MG63 (cell line): ENCODE measurements around the gene IL17RB. TPM values are rescaled to one million over a fixed set of nuclear protein-coding genes. Genes with fewer than 3 reads are reported as not detected.

ENCODE experiments used
- DNase-seq: peaks from one replicate; pipeline ENCODE4 v3.0.0-alpha.2; 2020
- H3K27me3 ChIP-seq: fragments of 250-450 bp; sonication (Bioruptor Pico); 2 replicates; pipeline ENCODE4 v1.5.1; 2020; ENCODE audit warnings: mild to moderate bottlenecking, moderate library complexity
- H3K36me3 ChIP-seq: fragments of 250-450 bp; sonication (Bioruptor Pico); 2 replicates; pipeline ENCODE4 v1.5.1; 2020; ENCODE audit warnings: mild to moderate bottlenecking, moderate library complexity
- H3K4me3 ChIP-seq: fragments of 250-450 bp; sonication (Bioruptor Pico); 2 replicates; pipeline ENCODE4 v1.5.1; 2020; ENCODE audit warnings: mild to moderate bottlenecking, moderate library complexity
- H3K9me3 ChIP-seq: fragments of 250-450 bp; sonication (Bioruptor Pico); 2 replicates; pipeline ENCODE4 v1.5.1; 2020; ENCODE audit warnings: mild to moderate bottlenecking, moderate library complexity
- total RNA-seq: library from RNA; depleted of rRNA; stranded (reverse); fragments of >200 nt; shearing (Covaris generic); gene quantifications from 2 replicates; pipeline ENCODE4 v1.2.3, GENCODE V29; 2014; ENCODE audit warnings: low replicate concordance; rRNA removed

IL17RB gene, protein sequence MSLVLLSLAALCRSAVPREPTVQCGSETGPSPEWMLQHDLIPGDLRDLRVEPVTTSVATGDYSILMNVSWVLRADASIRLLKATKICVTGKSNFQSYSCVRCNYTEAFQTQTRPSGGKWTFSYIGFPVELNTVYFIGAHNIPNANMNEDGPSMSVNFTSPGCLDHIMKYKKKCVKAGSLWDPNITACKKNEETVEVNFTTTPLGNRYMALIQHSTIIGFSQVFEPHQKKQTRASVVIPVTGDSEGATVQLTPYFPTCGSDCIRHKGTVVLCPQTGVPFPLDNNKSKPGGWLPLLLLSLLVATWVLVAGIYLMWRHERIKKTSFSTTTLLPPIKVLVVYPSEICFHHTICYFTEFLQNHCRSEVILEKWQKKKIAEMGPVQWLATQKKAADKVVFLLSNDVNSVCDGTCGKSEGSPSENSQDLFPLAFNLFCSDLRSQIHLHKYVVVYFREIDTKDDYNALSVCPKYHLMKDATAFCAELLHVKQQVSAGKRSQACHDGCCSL
- total RNA-seq: 0.89 and 2.4 TPM in 2 replicates

DNA sequence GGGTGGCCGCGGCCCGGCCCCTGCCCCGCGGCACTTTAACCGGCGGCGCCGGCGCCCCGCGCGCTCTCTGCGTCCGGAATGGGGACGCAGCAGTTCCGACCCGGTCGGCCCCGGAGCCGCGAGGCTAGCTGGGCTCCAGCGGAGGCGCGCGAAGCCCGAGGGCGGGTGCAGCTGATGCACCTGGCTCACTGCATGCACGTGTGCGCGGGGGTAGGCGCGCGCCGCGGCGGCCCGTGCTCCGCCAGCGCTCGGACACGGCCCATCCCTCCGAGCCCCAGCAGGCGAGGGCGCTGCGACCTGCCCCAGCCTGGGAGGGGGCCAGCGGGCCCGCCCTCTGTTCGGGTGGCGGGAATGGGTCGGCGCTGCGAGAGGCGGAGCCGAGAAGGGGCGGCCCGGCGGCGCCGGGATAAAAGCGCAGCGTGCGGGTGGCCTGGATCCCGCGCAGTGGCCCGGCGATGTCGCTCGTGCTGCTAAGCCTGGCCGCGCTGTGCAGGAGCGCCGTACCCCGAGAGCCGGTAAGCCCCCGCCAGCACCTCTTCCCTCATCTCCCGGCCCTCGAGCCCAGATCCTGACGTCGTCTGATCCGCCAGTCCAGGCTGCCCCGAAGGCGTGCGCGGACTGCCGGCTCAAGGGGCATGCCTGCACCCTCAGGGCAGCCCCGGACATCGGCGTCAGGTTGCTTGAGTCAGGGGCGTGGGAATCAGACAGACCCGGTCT lies at the start of gene IL17RB, which contains the start of gene CHDH:
Gene IL17RB (plus strand): TSS at position 435 of the 717 bp plus-strand sequence. CDS start 21 bp downstream, at position 456.
Gene CHDH (minus strand): TSS at position 286 of the 717 bp plus-strand sequence. CDS start 22,411 bp downstream, outside the sequence.
- DNase-seq: peak; percentile 64
- peak within 1 kb of the TSS; percentile 53 for H3K4me3 ChIP-seq
- H3K36me3 ChIP-seq: no peaks in the 10 kb centered on the region
- H3K27me3 ChIP-seq: no peaks in the 10 kb centered on the region
- no peaks in the 10 kb centered on the region for H3K9me3 ChIP-seq

DNA sequence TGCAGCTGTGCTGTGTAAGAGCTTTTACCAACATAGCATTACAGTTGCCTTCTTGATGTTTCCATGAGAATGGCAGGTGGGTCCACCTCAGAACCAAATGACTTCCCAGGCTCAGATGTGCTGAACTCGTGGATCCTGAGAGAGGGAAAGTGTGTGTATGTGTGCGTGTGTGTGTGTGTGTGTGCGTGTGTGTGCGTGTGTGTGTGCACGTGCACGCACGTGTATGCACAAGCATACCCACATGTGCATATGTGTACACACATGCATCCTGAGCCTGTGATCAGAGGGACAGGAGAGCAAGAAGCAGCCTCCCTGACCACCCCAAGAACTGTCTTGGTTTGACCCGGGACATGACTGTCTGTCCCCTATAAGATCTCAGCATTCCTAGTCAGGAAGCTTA lies 48.2 kb upstream of the IL17RB start:
- Histone ChIP-seq H3K4me3 (no peak overlapping the region), H3K27me3 (no peaks in the 10 kb centered on the region), H3K36me3 (no peaks in the 10 kb centered on the region), H3K9me3 (no peaks in the 10 kb centered on the region)
- no peak for DNase-seq

DNA sequence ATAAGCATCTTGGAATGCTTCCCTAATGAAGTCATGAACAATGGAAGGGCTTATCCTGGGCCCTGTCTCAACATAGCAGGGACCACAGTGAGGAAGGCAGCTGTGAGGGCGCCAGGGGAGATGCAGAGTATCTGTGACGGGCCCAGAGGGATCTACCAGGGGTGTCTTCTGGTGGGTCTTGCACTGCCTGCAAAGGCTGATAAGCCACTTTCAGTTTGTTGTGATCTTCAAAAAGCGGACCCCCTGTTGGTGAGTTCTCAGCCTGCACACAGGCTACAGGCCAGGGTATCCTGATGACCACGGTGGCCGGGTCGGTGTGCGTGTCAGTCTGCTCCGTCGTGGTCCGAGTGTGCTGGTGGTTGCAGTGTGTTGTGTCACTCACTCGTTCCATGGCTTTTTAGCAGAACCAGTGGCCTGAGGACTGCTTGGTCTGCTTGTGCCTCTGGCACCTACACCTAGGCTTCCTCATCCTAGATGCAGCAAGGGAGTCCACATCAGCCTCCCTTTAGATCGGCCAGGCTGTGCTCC lies 47.0 kb upstream of the IL17RB start:
- H3K4me3 ChIP-seq: no peak overlapping the region
- no peaks in the 10 kb centered on the region for H3K9me3 ChIP-seq
- H3K36me3 ChIP-seq: no peaks in the 10 kb centered on the region
- DNase-seq: no peak
- no peaks in the 10 kb centered on the region for H3K27me3 ChIP-seq

DNA sequence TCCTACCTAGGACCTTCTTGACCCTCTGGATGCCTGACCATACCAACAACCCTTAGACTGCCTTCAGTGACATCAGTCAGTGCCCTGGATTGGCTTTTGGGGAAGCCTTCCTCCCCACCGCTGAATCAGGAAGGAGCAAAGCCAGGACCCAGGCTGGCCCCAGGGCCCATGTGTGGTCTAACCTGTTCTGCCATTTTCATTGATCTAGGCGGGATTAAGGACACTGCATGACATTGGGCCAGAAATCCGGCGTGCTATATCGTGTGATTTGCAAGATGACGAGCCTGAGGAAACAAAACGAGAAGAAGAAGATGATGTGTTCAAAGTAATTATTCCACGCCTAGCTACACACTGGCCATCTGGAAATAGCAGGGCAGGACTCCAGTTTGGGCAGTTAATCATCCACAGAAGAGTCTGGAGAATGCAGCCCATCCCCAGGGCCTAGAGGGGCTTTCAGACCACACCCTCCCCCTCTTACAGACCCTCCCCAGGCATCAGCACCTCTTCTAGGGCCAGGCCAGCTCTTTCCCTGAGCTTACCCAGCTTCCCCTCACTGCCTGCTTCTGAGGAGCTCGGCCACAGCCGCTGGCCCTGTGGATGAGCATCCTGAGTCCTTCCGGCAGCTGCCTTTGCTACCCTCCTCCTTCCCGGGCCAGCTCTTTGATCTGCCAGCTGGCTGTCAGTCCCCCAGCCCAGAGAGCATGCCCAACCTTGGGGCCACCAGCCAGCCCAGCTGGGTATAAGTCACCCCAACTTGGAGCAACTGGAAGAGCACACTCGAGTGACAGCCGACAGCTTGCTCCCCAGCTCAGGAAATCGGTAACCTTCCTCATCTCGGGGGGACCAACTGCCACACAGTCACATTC lies 46.1 kb upstream of the IL17RB start:
- H3K4me3 ChIP-seq: no peak overlapping the region
- H3K9me3 ChIP-seq: no peaks in the 10 kb centered on the region
- no peak for DNase-seq
- H3K27me3 ChIP-seq: no peaks in the 10 kb centered on the region
- no peaks in the 10 kb centered on the region for H3K36me3 ChIP-seq

DNA sequence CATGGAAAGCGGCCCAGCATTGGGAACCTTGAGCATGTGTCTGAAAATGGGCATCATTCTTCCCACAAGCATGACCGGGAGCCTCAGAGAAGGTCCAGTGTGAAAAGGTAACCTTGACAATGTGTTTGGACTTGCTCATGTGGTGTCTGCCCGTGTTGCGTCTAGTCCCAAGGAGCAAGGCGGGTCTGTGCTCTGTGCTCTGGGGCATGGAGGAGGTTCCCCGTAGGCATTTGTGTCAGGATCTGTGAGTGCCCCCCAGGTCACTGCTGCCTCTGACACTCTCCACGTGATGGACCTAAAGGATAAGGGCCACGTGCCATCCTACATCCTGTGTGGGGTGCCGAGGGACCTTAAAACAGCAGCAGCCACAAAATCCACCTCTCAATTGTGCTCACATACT lies 45.0 kb upstream of the IL17RB start:
- no peak for DNase-seq
- no peaks in the 10 kb centered on the region for H3K9me3 ChIP-seq
- no peaks in the 10 kb centered on the region for H3K36me3 ChIP-seq
- no peak overlapping the region for H3K4me3 ChIP-seq
- no peaks in the 10 kb centered on the region for H3K27me3 ChIP-seq

DNA sequence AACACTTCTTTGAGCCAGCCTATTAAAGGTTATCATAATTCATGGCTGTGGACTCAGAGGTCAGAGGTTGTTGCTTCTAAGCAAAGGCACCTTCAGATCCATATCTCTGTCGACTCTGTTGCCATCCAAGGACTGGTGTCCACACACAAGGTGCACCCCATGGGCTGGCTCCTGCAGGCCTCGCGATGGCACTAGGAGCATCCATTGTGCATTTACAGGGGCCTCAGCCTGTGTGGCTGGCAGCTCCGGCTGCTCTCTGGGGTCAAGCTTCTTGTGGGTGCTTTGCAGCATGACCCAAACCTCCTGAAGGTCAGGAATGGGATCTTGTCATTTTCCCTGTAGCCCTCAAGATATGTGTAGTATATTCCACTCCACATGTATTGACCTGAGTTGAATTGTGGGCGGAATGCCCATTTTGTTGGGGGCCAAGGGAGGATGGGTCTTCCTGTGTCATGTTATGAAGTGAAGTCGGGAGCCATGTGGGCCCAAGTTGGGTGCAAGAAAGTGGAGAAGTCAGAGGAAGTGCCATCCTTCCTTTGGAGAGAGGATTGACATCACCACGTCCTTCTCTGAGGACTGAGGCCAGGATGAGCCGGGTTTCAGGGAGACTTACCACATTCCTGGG lies 44.0 kb upstream of the IL17RB start:
- H3K36me3 ChIP-seq: no peaks in the 10 kb centered on the region
- no peak for DNase-seq
- no peaks in the 10 kb centered on the region for H3K27me3 ChIP-seq
- no peak overlapping the region for H3K4me3 ChIP-seq
- no peaks in the 10 kb centered on the region for H3K9me3 ChIP-seq

DNA sequence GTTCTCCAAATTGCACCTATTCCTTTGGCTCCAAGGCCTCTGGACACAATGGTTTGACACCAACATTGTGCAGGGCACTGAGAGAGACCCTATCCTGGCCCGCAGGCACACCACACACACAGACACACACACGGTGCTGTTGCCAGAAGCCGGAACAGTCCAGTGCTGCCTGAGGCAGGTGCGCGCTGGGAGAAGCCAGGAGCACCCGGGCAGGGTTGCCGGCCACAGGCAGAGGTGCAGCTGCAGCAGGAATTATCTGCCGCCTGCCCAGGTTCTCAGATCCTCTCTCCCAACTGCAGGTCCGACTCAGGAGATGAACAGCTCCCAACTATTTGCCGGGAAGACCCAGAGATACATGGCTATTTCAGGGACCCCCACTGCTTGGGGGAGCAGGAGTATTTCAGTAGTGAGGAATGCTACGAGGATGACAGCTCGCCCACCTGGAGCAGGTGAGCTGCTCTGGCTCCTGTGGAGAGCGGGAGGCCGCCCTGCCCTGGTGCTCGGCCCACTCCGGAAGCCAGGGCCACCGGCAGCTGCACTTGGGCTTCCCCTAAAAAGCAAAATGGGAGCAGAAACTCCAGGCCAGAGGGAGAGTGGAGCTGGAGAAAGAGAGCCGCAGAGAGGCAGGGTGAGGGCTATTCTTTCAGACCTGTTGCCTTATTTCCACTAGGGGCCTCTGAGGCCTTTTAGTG lies 43.1 kb upstream of the IL17RB start:
- DNase-seq: no peak
- Histone ChIP-seq H3K36me3 (no peaks in the 10 kb centered on the region), H3K27me3 (no peaks in the 10 kb centered on the region), H3K9me3 (no peaks in the 10 kb centered on the region), H3K4me3 (no peak overlapping the region)

DNA sequence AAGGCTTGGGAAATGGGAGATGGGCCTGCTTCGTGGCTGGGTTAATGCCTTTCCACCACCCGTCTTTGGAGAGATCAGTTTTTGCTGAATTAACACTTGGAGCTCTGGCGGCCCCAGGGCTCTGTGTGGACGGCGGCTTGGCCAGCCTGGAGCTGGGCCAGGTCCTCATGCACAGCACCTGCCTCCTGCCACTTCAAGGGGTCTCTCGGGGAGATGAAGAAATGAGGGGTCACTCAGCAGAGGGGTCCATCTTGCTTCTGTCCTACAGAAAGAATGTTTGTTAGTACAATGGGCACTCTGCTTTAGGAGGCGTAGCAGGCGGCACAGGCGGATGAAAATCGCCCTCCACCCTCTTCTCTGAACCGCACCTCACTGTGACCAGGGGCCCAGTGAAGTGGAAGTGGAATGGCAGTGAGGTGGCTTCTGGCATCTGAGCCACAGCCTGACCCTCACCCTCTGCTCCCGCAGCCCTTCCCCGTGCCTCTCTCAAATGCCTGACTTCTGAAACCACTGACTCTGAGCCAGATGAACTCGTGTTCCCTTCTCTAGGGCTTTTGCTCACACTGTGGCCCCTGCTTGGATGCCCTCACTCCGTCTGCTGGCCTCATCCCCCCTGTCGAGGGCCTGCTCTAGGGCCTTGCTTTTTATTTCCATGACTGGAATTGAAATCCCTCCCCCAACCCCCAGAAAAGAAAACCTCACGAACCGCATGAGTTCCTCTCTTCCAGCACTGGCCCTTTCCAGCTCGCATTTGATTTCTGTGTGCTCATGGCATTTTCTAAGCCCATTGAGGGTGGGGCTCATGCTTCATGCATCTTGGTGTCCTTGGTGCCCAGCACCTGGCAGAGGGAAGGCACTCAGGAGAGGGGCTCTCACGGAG lies 42.3 kb upstream of the IL17RB start:
- no peaks in the 10 kb centered on the region for H3K36me3 ChIP-seq
- no peak overlapping the region for H3K4me3 ChIP-seq
- H3K9me3 ChIP-seq: no peaks in the 10 kb centered on the region
- DNase-seq: no peak
- no peaks in the 10 kb centered on the region for H3K27me3 ChIP-seq

DNA sequence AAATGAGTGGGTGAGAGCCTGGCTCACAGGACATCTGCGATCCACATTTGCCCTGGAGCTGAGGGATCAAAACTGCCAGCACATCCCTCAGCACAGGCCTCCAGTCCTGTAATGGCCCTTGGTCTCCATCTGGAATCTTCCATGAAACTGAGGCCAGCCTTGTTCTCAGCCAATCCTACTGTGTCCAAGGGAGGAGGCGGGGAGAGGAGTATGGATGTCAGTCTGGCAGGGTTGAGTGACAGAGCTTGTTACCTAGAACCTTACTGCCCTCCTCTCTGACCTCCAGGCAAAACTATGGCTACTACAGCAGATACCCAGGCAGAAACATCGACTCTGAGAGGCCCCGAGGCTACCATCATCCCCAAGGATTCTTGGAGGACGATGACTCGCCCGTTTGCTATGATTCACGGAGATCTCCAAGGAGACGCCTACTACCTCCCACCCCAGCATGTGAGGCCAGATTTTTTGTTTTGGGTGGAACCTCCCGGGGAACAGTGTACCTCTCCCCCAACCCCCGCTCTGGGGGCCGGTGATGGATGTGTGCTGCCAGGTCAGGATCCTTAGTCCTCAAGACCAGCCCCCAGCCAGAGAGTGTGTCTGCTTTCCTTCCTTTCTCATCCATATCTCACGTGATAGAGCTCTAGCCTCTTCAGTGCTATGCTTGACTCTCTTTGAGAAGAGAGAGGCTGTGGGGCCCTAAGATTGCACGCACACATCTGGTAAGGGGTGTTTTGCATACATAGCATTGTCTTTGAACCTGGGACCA lies 41.5 kb upstream of the IL17RB start:
- H3K36me3 ChIP-seq: no peaks in the 10 kb centered on the region
- H3K4me3 ChIP-seq: no peak overlapping the region
- no peaks in the 10 kb centered on the region for H3K27me3 ChIP-seq
- peak; percentile 79 for DNase-seq
- H3K9me3 ChIP-seq: no peaks in the 10 kb centered on the region

DNA sequence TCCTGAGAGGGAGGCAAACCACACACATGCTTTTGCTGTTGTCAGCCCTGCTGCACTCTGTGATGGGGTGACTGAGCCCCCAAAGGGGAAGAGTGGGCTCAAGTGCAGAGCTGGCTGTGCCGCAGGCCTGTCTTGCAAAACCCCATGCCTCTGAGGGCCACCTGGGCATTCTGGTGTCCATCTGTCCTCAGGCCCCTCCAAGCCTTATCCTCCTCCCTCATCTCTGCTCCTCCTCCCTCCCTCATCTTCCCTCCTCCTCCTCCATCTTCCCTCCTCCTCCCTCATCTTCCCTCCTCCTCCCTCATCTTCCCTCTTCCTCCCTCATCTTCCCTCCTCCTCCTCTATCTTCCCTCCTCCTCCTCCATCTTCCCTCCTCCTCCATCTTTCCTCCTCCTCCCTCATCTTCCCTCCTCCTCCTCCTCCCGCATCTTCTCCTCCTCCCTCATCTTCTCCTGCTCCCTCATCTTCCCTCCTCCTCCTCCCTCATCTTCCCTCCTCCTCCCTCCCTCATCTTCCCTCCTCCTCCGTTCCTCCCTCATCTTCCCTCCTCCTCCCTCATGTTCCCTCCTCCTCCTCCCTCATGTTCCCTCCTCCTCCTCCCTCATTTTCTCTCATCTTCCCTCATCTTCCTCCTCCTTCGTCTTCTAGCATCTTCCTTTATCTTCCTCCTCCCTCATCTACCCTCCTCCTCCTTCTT lies 40.8 kb upstream of the IL17RB start:
- no peak overlapping the region for H3K4me3 ChIP-seq
- no peak for DNase-seq
- H3K9me3 ChIP-seq: no peaks in the 10 kb centered on the region
- H3K36me3 ChIP-seq: no peaks in the 10 kb centered on the region
- no peaks in the 10 kb centered on the region for H3K27me3 ChIP-seq

DNA sequence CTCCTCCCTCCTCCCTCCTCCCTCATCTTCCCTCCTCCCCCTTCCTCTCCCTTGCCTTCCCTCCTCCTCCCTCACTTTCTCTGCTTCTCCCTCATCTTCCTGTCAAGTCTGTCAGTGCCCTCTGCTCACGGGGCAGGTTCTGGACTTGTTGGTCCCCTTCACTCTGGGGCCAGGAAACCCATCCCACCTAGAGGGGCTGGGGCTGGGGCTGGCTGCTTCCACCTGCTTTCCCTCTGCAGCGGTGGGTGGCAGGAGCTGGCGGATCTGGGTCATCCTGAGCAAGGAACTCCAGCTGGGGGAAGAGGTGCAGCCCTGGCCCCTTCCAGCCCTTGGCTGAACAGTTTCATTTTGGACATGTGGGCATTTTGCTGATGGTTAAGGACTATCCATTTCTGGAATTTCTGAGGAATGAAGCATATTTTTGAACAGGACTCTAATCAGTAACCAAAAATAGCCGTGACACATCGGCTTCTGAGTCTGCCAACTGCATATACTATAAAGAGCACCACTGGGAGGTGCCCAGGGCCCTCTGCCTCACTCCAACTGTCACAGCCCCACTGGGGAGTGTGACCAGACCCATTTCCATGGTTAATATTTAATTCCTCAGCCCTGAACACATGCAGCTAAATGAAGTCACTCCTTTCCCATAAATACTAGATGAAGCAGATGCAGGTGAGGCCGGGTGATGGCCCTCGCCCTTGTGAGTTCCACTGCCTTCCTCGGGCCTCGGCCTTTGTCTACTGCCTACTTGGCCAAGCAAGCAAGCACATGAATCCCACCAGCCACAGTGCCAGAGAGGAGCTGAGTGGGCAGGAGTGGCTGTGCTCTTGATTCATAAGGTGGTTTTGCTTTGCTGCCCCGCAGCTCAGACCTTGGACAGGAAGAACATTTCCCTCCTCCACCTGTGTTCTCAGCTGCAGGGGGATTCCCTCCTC lies 39.9 kb upstream of the IL17RB start:
- no peaks in the 10 kb centered on the region for H3K27me3 ChIP-seq
- no peaks in the 10 kb centered on the region for H3K36me3 ChIP-seq
- no peaks in the 10 kb centered on the region for H3K9me3 ChIP-seq
- DNase-seq: peak; percentile 65
- no peak overlapping the region for H3K4me3 ChIP-seq

DNA sequence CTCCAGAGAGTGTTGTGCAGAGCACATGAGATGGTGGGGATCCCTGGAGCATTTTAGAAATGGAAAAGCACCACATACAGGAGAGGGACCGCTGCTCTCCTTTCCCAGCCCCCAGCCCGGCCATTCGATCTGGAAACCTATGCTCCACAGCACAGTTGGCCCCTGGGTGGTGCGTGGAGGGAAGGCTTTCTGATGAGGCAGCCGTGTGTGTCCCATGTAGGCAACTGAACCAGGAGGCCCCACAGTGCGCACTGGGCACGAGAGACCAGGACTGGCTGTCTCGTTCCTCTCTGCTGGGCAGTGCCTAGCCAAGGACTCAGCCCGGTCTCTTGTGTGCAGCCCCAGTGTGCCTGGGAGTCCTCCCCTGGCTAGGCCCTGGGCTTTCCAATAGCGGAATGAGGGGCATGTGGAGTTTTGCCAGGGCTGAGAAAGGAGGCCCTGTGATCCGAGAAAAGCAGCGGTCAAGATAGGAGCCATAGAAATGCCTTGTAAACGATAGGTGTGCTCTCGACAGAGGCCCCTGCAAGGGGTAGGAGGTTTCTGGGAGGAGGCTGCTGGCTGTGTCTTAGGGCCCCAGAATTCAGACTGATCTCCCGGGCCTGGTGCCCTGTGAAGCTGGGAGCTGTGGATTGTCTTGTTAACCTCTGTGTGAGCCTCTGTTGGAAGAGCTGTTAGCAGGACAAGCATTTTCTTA lies 39.1 kb upstream of the IL17RB start:
- H3K36me3 ChIP-seq: no peaks in the 10 kb centered on the region
- no peak overlapping the region for H3K4me3 ChIP-seq
- H3K9me3 ChIP-seq: no peaks in the 10 kb centered on the region
- no peak for DNase-seq
- H3K27me3 ChIP-seq: no peaks in the 10 kb centered on the region
